HEK293 (cell line): ENCODE results near the gene SLC25A47.

Source experiments
- GLI4 ChIP-seq: fragments of 450-650 bp; formaldehyde crosslinking; IDR thresholded peaks from 2 replicates; pipeline ENCODE4 v1.5.1; 2016; ENCODE audit warnings: missing biosample characterization, missing genetic modification characterization
- KLF1 ChIP-seq: fragments of 450-650 bp; formaldehyde crosslinking; IDR thresholded peaks from 2 replicates; pipeline ENCODE4 v1.5.1; 2016; ENCODE audit warnings: missing biosample characterization, missing genetic modification characterization
- KLF16 ChIP-seq: fragments of 450-650 bp; formaldehyde crosslinking; IDR thresholded peaks from 2 replicates; pipeline ENCODE4 v1.5.1; 2017; ENCODE audit warnings: missing biosample characterization, missing genetic modification characterization
- YY1 ChIP-seq: fragments of 450-650 bp; formaldehyde crosslinking; IDR thresholded peaks from 2 replicates; pipeline ENCODE4 v1.5.1; 2018; ENCODE audit warnings: missing biosample characterization, missing genetic modification characterization
- ZNF132 ChIP-seq: fragments of 450-650 bp; formaldehyde crosslinking; IDR thresholded peaks from 2 replicates; pipeline ENCODE4 v1.5.1; 2017; ENCODE audit warnings: missing biosample characterization, missing genetic modification characterization, borderline replicate concordance
- ZNF138 ChIP-seq: fragments of 450-650 bp; formaldehyde crosslinking; IDR thresholded peaks from 2 replicates; pipeline ENCODE4 v1.5.1; 2016; ENCODE audit warnings: missing biosample characterization, missing genetic modification characterization, borderline replicate concordance
- ZNF184 ChIP-seq: fragments of 450-650 bp; IDR thresholded peaks from 2 replicates; pipeline ENCODE4 v1.5.1; 2018; ENCODE audit warnings: missing biosample characterization, mild to moderate bottlenecking, missing genetic modification characterization
- ZNF24 ChIP-seq: fragments of 450-650 bp; formaldehyde crosslinking; IDR thresholded peaks from 2 replicates; pipeline ENCODE4 v1.5.1; 2016; ENCODE audit warnings: missing biosample characterization, missing genetic modification characterization
- ZNF292 ChIP-seq: fragments of 450-650 bp; formaldehyde crosslinking; IDR thresholded peaks from 2 replicates; pipeline ENCODE4 v1.5.1; 2016; ENCODE audit warnings: low read depth, missing biosample characterization, missing genetic modification characterization, borderline replicate concordance
- ZNF48 ChIP-seq: fragments of 450-650 bp; formaldehyde crosslinking; IDR thresholded peaks from 2 replicates; pipeline ENCODE4 v1.5.1; 2016; ENCODE audit warnings: missing biosample characterization, missing genetic modification characterization
- TF ChIP-seq, protein P1 (sequence below): fragments of 450-650 bp; formaldehyde crosslinking; IDR thresholded peaks from 2 replicates; pipeline ENCODE4 v1.5.1; 2016; ENCODE audit warnings: missing biosample characterization, missing genetic modification characterization

- TF ChIP-seq ZNF138 (tag by site-specific recombination) (no peak), ZNF132 (tag by site-specific recombination) (no peak), YY1 (tag by site-specific recombination) (no peak), ZNF292 (no peak), GLI4 (tag by site-specific recombination) (no peak), ZNF48 (tag by site-specific recombination) (no peak), KLF16 (tag by site-specific recombination) (no peak), ZNF24 (tag by site-specific recombination) (no peak), KLF1 (tag by site-specific recombination) (peak; percentile 77), ZNF184 (tag by site-specific recombination) (no peak)
- TF ChIP-seq, protein P1, sequence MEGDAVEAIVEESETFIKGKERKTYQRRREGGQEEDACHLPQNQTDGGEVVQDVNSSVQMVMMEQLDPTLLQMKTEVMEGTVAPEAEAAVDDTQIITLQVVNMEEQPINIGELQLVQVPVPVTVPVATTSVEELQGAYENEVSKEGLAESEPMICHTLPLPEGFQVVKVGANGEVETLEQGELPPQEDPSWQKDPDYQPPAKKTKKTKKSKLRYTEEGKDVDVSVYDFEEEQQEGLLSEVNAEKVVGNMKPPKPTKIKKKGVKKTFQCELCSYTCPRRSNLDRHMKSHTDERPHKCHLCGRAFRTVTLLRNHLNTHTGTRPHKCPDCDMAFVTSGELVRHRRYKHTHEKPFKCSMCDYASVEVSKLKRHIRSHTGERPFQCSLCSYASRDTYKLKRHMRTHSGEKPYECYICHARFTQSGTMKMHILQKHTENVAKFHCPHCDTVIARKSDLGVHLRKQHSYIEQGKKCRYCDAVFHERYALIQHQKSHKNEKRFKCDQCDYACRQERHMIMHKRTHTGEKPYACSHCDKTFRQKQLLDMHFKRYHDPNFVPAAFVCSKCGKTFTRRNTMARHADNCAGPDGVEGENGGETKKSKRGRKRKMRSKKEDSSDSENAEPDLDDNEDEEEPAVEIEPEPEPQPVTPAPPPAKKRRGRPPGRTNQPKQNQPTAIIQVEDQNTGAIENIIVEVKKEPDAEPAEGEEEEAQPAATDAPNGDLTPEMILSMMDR (tag by site-specific recombination) = no peak
Observed at GRCh38 chr14:100302616-100303015, 20.5 kb upstream of the SLC25A47 start.
